Endothelial cell of umbilical vein (primary cell): Measurements from ENCODE around the gene SRPK2. TPM values are rescaled to one million over a fixed set of nuclear protein-coding genes. Genes with fewer than 3 reads are reported as not detected.

Experiments
- BruUV-seq: library from RNA; stranded (reverse); fragments of 400-500 nt; replicated peaks from 2 replicates; lab custom pipeline; 2021; lab: Mats Ljungman, UMichigan
- CTCF ChIA-PET: fragments of 300-600, 350-600 bp; sonication (Branson Sonifier 250); formaldehyde crosslinking; loops from one replicate; lab custom pipeline; 2021; ENCODE audit warnings: antibody characterized with exemption, inconsistent platforms; lab: Charles Lee
- POLR2A ChIA-PET: fragments of 300-600, 350-600 bp; sonication (Branson Sonifier 250); formaldehyde crosslinking; loops from one replicate; lab custom pipeline; 2021; ENCODE audit warnings: antibody characterized with exemption, inconsistent platforms; lab: Charles Lee
- DNase-seq: peaks from one replicate; pipeline ENCODE4 v3.0.0-alpha.2; 2011; ENCODE audit warnings: low read depth, low spot score
- FAIRE-seq: peaks from 2 replicates; lab custom pipeline; 2011; peaks lifted over from hg19 to GRCh38; lab: Jason Lieb, UNC
- H2AFZ ChIP-seq: 2 replicates; pipeline ENCODE4 v1.6.0; 2012; ENCODE audit warnings: low read depth, low read length, control low read depth, inconsistent platforms
- H3K27ac ChIP-seq: 2 replicates; pipeline ENCODE4 v1.5.1; 2011; ENCODE audit warnings: low read depth, mild to moderate bottlenecking, control low read depth, low read length, moderate library complexity; ENCODE audit not compliant: insufficient read depth
- H3K27me3 ChIP-seq, 2 experiments: 2 replicates each; pipeline versions ENCODE4 v1.6.0 to v1.6.1; 2011; ENCODE audit warnings: low read length in 2 of 2, mixed read lengths in 1 of 2; ENCODE audit not compliant: control insufficient read depth in 2 of 2, insufficient read depth in 2 of 2
- H3K36me3 ChIP-seq, 2 experiments: 2 replicates in 1 of 2; 3 replicates in 1 of 2; pipeline ENCODE4 v1.5.1; 2011; ENCODE audit warnings: low read length in 2 of 2, mild to moderate bottlenecking in 1 of 2, moderate library complexity in 1 of 2; ENCODE audit not compliant: control insufficient read depth in 2 of 2, insufficient read depth in 2 of 2; ENCODE audit errors: extremely low read depth in 1 of 2
- H3K4me1 ChIP-seq: 3 replicates; pipeline ENCODE4 v1.5.1; 2011; ENCODE audit warnings: mild to moderate bottlenecking, low read length; ENCODE audit not compliant: control insufficient read depth, insufficient read depth; ENCODE audit errors: extremely low read depth
- H3K4me2 ChIP-seq: 2 replicates; pipeline ENCODE4 v1.6.1; 2011; ENCODE audit warnings: low read length, control low read depth, mixed read lengths; ENCODE audit not compliant: insufficient read depth
- H3K4me3 ChIP-seq, 3 experiments: fragments of 200-600 bp in 1 of 3; sonication (generic), shearing (Covaris generic) in 1 of 3; replicated peaks in 1 of 3; 2 replicates each; pipeline ENCODE4 v1.5.1; 2011 to 2016; ENCODE audit warnings: control low read depth in 3 of 3, low read length in 3 of 3, mild to moderate bottlenecking in 2 of 3, inconsistent platforms in 1 of 3, low read depth in 1 of 3, moderate library complexity in 1 of 3; ENCODE audit not compliant: insufficient read depth in 1 of 3
- H3K79me2 ChIP-seq: 2 replicates; pipeline ENCODE4 v1.6.0; 2012; ENCODE audit warnings: low read length, inconsistent platforms; ENCODE audit not compliant: control insufficient read depth, insufficient read depth
- H3K9ac ChIP-seq: replicated peaks from 2 replicates; pipeline ENCODE3; 2011; ENCODE audit warnings: low read length, control low read depth; ENCODE audit not compliant: insufficient read depth; ENCODE audit errors: extremely low read depth
- H3K9me1 ChIP-seq: replicated peaks from 3 replicates; pipeline ENCODE4 v1.6.0; 2011; ENCODE audit warnings: mild to moderate bottlenecking, low read length; ENCODE audit not compliant: control insufficient read depth, insufficient read depth; ENCODE audit errors: extremely low read depth
- H3K9me3 ChIP-seq: replicated peaks from 2 replicates; pipeline ENCODE4 v1.5.1; 2012; ENCODE audit warnings: low read length, inconsistent platforms; ENCODE audit not compliant: control insufficient read depth, insufficient read depth
- H4K20me1 ChIP-seq: replicated peaks from 2 replicates; pipeline ENCODE3; 2011; ENCODE audit warnings: mild to moderate bottlenecking, low read length; ENCODE audit not compliant: control insufficient read depth, insufficient read depth; ENCODE audit errors: extremely low read depth
- CTCF ChIP-seq, 2 donors: IDR thresholded peaks; 1 replicate in 1 of 2; 2 replicates in 1 of 2; pipeline ENCODE4 v1.5.1; 2011; ENCODE audit warnings: low read length in 2 of 2, mild to moderate bottlenecking in 2 of 2, moderate library complexity in 2 of 2, control low read depth in 1 of 2, inconsistent platforms in 1 of 2, low read depth in 1 of 2; ENCODE audit not compliant: insufficient read depth in 1 of 2; ENCODE audit errors: extremely low read depth in 1 of 2
- EZH2 ChIP-seq: IDR thresholded peaks from 2 replicates; pipeline ENCODE4 v1.6.1; 2012; ENCODE audit warnings: borderline replicate concordance, low read depth, mild to moderate bottlenecking, moderate library complexity, low read length, inconsistent platforms; ENCODE audit not compliant: severe bottlenecking
- FOS ChIP-seq: IDR thresholded peaks from 2 replicates; pipeline ENCODE4 v1.6.1; 2011; ENCODE audit warnings: mild to moderate bottlenecking, low read length, moderate library complexity, borderline replicate concordance; ENCODE audit not compliant: insufficient read depth
- GATA2 ChIP-seq: IDR thresholded peaks from 2 replicates; pipeline ENCODE4 v1.7.0; 2011; ENCODE audit warnings: low read depth, mild to moderate bottlenecking, moderate library complexity, mixed read lengths, low read length; ENCODE audit not compliant: insufficient read length, insufficient read depth
- JUN ChIP-seq: IDR thresholded peaks from 2 replicates; pipeline ENCODE4 v1.6.1; 2011; ENCODE audit warnings: borderline replicate concordance, low read depth; ENCODE audit not compliant: insufficient read length, insufficient read depth
- MYC ChIP-seq: IDR thresholded peaks from one replicate; pipeline ENCODE4 v1.6.1; 2011; ENCODE audit warnings: mild to moderate bottlenecking, low read depth, low read length
- POLR2A ChIP-seq: IDR thresholded peaks from 2 replicates; pipeline ENCODE4 v1.6.1; 2012; ENCODE audit warnings: low read depth, mild to moderate bottlenecking, control low read depth, low read length
- POLR2AphosphoS5 ChIP-seq: IDR thresholded peaks from 2 replicates; pipeline ENCODE4 v1.6.1; 2012; ENCODE audit warnings: low read depth, mild to moderate bottlenecking, control low read depth, low read length, moderate library complexity; ENCODE audit not compliant: insufficient read depth
- dilution Hi-C: fragments of 300-500 bp; cut with MboI; formaldehyde crosslinking; loops from one replicate; pipeline ENCODE4 v1.15.0; 2019; ENCODE audit warnings: low sequenced_read_pairs; ENCODE audit not compliant: extremely low pct_ligation_motif_present
- intact Hi-C: fragments of 100-400 bp; cut with micrococcal nuclease; formaldehyde crosslinking; loops from one replicate; pipeline ENCODE4 v1.10.0; 2022
- polyA plus RNA-seq, 4 experiments: library from polyadenylated mRNA; depleted of rRNA in 3 of 4; stranded (reverse) in 3 of 4; unstranded in 1 of 4; fragments of >200 nt; gene quantifications; 2 replicates each; pipeline versions ENCODE4 v1.2.1 to v1.2.3, GENCODE V29; 2011 to 2012; ENCODE audit warnings: missing spikeins in 1 of 4
- total RNA-seq: library from RNA; stranded (reverse); gene quantifications from 2 replicates; pipeline ENCODE4 v1.2.3, GENCODE V29; 2021
- TF ChIP-seq, protein P1 (sequence below): IDR thresholded peaks from 2 replicates; pipeline ENCODE4 v1.6.1; 2011; ENCODE audit not compliant: insufficient read depth, insufficient read length

SRPK2 gene
- total and polyA plus RNA-seq, 2 donors (not counting 3 experiments of a cell fraction or from before 2014, with no cell fraction given), result 13.4 to 55.2 TPM

DNA sequence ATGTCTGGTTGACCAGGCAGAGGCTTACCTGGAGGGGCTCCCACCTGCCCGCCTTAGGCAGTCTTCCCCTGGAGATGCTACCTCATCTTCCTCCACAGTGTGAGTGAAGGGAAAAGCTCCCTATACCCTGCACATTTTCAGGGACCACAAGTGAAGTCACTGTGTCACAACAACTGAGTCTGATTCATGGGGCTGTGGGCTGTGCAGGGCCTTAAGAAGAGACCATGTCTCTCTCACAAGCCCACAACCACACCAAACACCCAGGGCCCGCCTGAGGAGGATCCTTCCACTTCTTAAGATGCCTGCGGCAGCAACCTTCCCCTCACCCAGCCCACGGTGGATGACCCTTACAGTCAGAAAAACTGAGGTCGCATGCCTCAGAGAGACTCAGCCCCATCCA lies 256.4 kb downstream of the SRPK2 start:
- ChIA-PET CTCF (no interaction called here), POLR2A (no interaction called here)
- no peak for FAIRE-seq
- dilution Hi-C loops, result no loop called here
- H3K27me3 ChIP-seq, result no peaks in the 10 kb centered on the region
- no TSS peak for BruUV-seq
- H3K9ac ChIP-seq, result no peak overlapping the region
- no peaks in the 10 kb centered on the region for H3K9me3 ChIP-seq
- intact Hi-C loops, result no loop called here
- no peaks in the 10 kb centered on the region for H3K9me1 ChIP-seq
- DNase-seq, result no peak
- H3K36me3 ChIP-seq, result peaks cover 0 to 11% of the 10 kb centered on the region in 2 experiments
- peaks cover 7% of the 10 kb centered on the region for H3K4me1 ChIP-seq
- H2AFZ ChIP-seq, result no peak overlapping the region
- no peak for TF ChIP-seq MYC
- TF ChIP-seq CTCF (IDR thresholded peaks at IDR 0.05; ENCODE audit: extremely low read depth in 1 of 2, insufficient read depth in 1 of 2, low read depth in 1 of 2, low read length in 2 of 2), result no peak
- TF ChIP-seq, protein P1, sequence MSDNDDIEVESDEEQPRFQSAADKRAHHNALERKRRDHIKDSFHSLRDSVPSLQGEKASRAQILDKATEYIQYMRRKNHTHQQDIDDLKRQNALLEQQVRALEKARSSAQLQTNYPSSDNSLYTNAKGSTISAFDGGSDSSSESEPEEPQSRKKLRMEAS, result no peak
- no peak for TF ChIP-seq GATA2
- no peak overlapping the region for H3K27ac ChIP-seq
- no peak overlapping the region for H3K4me3 ChIP-seq
- H3K79me2 ChIP-seq, result peaks cover 11% of the 10 kb centered on the region
- H3K4me2 ChIP-seq, result no peak overlapping the region
- H4K20me1 ChIP-seq, result no peaks in the 10 kb centered on the region

- H3K4me2 ChIP-seq, result no peak overlapping the region
- DNase-seq, result no peak
- dilution Hi-C loops (no loop called here), intact Hi-C loops (no loop called here)
- no peaks in the 10 kb centered on the region for H3K9me1 ChIP-seq
- H3K9ac ChIP-seq, result no peak overlapping the region
- H3K36me3 ChIP-seq, result peaks cover 0 to 10% of the 10 kb centered on the region in 2 experiments
- H3K79me2 ChIP-seq, result peaks cover 11% of the 10 kb centered on the region
- H2AFZ ChIP-seq, result no peak overlapping the region
- FAIRE-seq, result no peak
- H3K27me3 ChIP-seq, result no peaks in the 10 kb centered on the region
- no peak overlapping the region for H3K27ac ChIP-seq
- no peaks in the 10 kb centered on the region for H3K9me3 ChIP-seq
- ChIA-PET CTCF (no interaction called here), POLR2A (no interaction called here)
- H3K4me1 ChIP-seq, result peaks cover 7% of the 10 kb centered on the region
- no peaks in the 10 kb centered on the region for H4K20me1 ChIP-seq
- no TSS peak for BruUV-seq
- no peak overlapping the region for H3K4me3 ChIP-seq
- no peak for TF ChIP-seq POLR2A
- TF ChIP-seq MYC, result no peak
- TF ChIP-seq GATA2, result no peak
- TF ChIP-seq CTCF (IDR thresholded peaks at IDR 0.05; ENCODE audit: extremely low read depth in 1 of 2, insufficient read depth in 1 of 2, low read depth in 1 of 2, low read length in 2 of 2), result no peak
- no peak for TF ChIP-seq FOS
- TF ChIP-seq POLR2AphosphoS5, result no peak
- TF ChIP-seq, protein P1, result no peak
- TF ChIP-seq JUN, result no peak
- no peak for TF ChIP-seq EZH2
Measured at GRCh38 chr7:105131890-105132289, 256.8 kb downstream of the SRPK2 start.
